ENCODE data around the gene DAND5. TPM values are rescaled to one million over a fixed set of nuclear protein-coding genes. Genes with fewer than 3 reads are reported as not detected.

DAND5 gene
- total and polyA plus RNA-seq, 9 donors = 0.11 to 0.15 TPM; not detected in 7

- Histone ChIP-seq H3K9me3 (no peaks in the 10 kb centered on the region), H3K4me1 (ENCODE audit: insufficient read depth) (peaks cover 18% of the 10 kb centered on the region), H3K27ac (peak overlapping the region; percentile 78 to 92), H3K36me3 (no peaks in the 10 kb centered on the region), H3K4me3 (peak overlapping the region; percentile 74), H3K27me3 (no peaks in the 10 kb centered on the region)
- no peak for TF ChIP-seq POLR2A (IDR thresholded peaks at IDR 0.05)
- TF ChIP-seq CTCF (IDR thresholded peaks at IDR 0.05) = no peak
- no peak for TF ChIP-seq EP300 (IDR thresholded peaks at IDR 0.05)
- WGBS, 3 donors = 1 to 16% (median 3%) methylated on average over 29 to 52 of the region's 52 CpGs
- intact Hi-C loops (cut with DNase I) = loop anchor here in 1 of 4 donors (5.0 kb wide), 1 partner anchor 956 kb away; the partner anchor contains the start of gene DCAF15
- peak; percentile 51 to 77 (median 65) for DNase-seq
These were observed 27.2 kb downstream of the DAND5 start for GRCh38 chr19:12996406-12997094.

- WGBS, 3 donors = 43 to 54% (median 51%) methylated on average over 25 of the region's 25 CpGs
- Histone ChIP-seq H3K4me3 (peak overlapping the region; percentile 74), H3K36me3 (no peaks in the 10 kb centered on the region), H3K4me1 (ENCODE audit: insufficient read depth) (peaks cover 18% of the 10 kb centered on the region), H3K9me3 (no peaks in the 10 kb centered on the region), H3K27me3 (no peaks in the 10 kb centered on the region), H3K27ac (peak overlapping the region; percentile 78 to 92)
- DNase-seq = peak in 3 of 5 donors; percentile 38 to 50 (median 42)
- intact Hi-C loops (cut with DNase I) = loop anchor here in 1 of 4 donors (5.0 kb wide), 1 partner anchor 955 kb away; the partner anchor contains the start of gene DCAF15
- TF ChIP-seq CTCF (IDR thresholded peaks at IDR 0.05) (no peak), EP300 (IDR thresholded peaks at IDR 0.05) (no peak), POLR2A (IDR thresholded peaks at IDR 0.05) (no peak)
These were observed 28.0 kb downstream of the DAND5 start for GRCh38 chr19:12997179-12997966.

GRCh38 chr19:12997967-12998940 lies 28.9 kb downstream of the DAND5 start:
- Histone ChIP-seq H3K4me3 (peak overlapping the region; percentile 74), H3K9me3 (no peaks in the 10 kb centered on the region), H3K27ac (peak overlapping the region; percentile 78 to 92), H3K36me3 (no peaks in the 10 kb centered on the region), H3K27me3 (no peaks in the 10 kb centered on the region), H3K4me1 (ENCODE audit: insufficient read depth) (peaks cover 26% of the 10 kb centered on the region)
- DNase-seq = peak in 4 of 5 donors; percentile 36 to 45 (median 40)
- intact Hi-C loops (cut with DNase I) = loop anchor here in 1 of 4 donors (5.0 kb wide), 1 partner anchor 954 kb away; the partner anchor contains the start of gene DCAF15
- no peak for TF ChIP-seq POLR2A (IDR thresholded peaks at IDR 0.05)
- TF ChIP-seq CTCF (IDR thresholded peaks at IDR 0.05) = no peak
- no peak for TF ChIP-seq EP300 (IDR thresholded peaks at IDR 0.05)
- 49 to 63% (median 62%) methylated on average over 32 of the region's 32 CpGs for WGBS, 3 donors

- WGBS, 3 donors = 53 to 69% (median 65%) methylated on average over 19 of the region's 19 CpGs
- DNase-seq = peak in 4 of 5 donors; percentile 36 to 52 (median 48)
- peaks cover 26% of the 10 kb centered on the region for H3K4me1 ChIP-seq (ENCODE audit: insufficient read depth)
- no peaks in the 10 kb centered on the region for H3K9me3 ChIP-seq
- H3K27ac ChIP-seq = peak overlapping the region; percentile 32 to 83
- no peak overlapping the region for H3K4me3 ChIP-seq
- intact Hi-C loops (cut with DNase I) = loop anchor here in 1 of 4 donors (10.0 kb wide), 1 partner anchor 54 kb away; no protein-coding TSS in a partner anchor
- TF ChIP-seq EP300 (IDR thresholded peaks at IDR 0.05) (no peak), CTCF (IDR thresholded peaks at IDR 0.05) (no peak), POLR2A (IDR thresholded peaks at IDR 0.05) (no peak)
- H3K27me3 ChIP-seq = no peaks in the 10 kb centered on the region
- H3K36me3 ChIP-seq = no peaks in the 10 kb centered on the region
These were observed 31.8 kb downstream of the DAND5 start for GRCh38 chr19:13001166-13001501.

Data from ovary (tissue), 9 donors.